MCF 10A (cell line): Measurements from ENCODE around the gene MAFG. TPM values are rescaled to one million over a fixed set of nuclear protein-coding genes. Genes with fewer than 3 reads are reported as not detected.

Experiments
- BruUV-seq: library from RNA; stranded (reverse); fragments of 400-500 nt; replicated peaks from 2 replicates; lab custom pipeline; 2021; lab: Mats Ljungman, UMichigan
- CTCF ChIA-PET: fragments of 300-600 bp; sonication (Branson Sonifier 250); formaldehyde crosslinking; extraction: SDS; loops from one replicate; lab custom pipeline; 2021; ENCODE audit warnings: antibody characterized with exemption, inconsistent platforms; lab: Yijun Ruan, JAX
- POLR2A ChIA-PET: fragments of 300-600, 350-650 bp; sonication (Branson Sonifier 250); formaldehyde crosslinking; extraction: SDS; loops from one replicate; lab custom pipeline; 2020; ENCODE audit warnings: antibody characterized with exemption, inconsistent platforms; lab: Yijun Ruan, JAX
- DNase-seq: peaks from one replicate; pipeline ENCODE4 v3.0.0-alpha.2; 2018; ENCODE audit not compliant: unreplicated experiment
- H3K27ac Mint-ChIP-seq: one replicate; pipeline ENCODE4 v1.8.0; 2022; ENCODE audit warnings: mild to moderate bottlenecking, low read depth, mixed read lengths; ENCODE audit not compliant: unreplicated experiment
- H3K27me3 Mint-ChIP-seq: one replicate; pipeline ENCODE4 v1.8.0; 2022; ENCODE audit warnings: mixed read lengths; ENCODE audit not compliant: insufficient read depth, unreplicated experiment
- H3K36me3 Mint-ChIP-seq: one replicate; pipeline ENCODE4 v1.8.0; 2022; ENCODE audit warnings: mild to moderate bottlenecking, moderate library complexity, mixed read lengths; ENCODE audit not compliant: insufficient read depth, unreplicated experiment
- H3K4me1 Mint-ChIP-seq: one replicate; pipeline ENCODE4 v1.8.0; 2022; ENCODE audit warnings: mixed read lengths; ENCODE audit not compliant: insufficient read depth, unreplicated experiment
- H3K4me3 Mint-ChIP-seq: one replicate; pipeline ENCODE4 v1.8.0; 2022; ENCODE audit warnings: mild to moderate bottlenecking, moderate library complexity, mixed read lengths; ENCODE audit not compliant: unreplicated experiment
- H3K9me3 Mint-ChIP-seq: one replicate; pipeline ENCODE4 v1.8.0; 2022; ENCODE audit warnings: mixed read lengths; ENCODE audit not compliant: unreplicated experiment
- intact Hi-C: fragments of 100-400 bp; cut with micrococcal nuclease; formaldehyde crosslinking; loops from 2 replicates; pipeline ENCODE4 v1.14.1; 2022
- total RNA-seq: library from RNA; stranded (reverse); gene quantifications from 2 replicates; pipeline ENCODE4 v1.2.3, GENCODE V29; 2022
- TF ChIP-seq, protein P1 (sequence below): fragments of 200-600 bp; IDR thresholded peaks from one replicate; pipeline ENCODE4 v1.8.0; 2022; ENCODE audit warnings: antibody characterized with exemption, mild to moderate bottlenecking; ENCODE audit not compliant: unreplicated experiment

MAFG gene
- total RNA-seq, 1 experiment from 2014 or later = 38.1 TPM

DNA sequence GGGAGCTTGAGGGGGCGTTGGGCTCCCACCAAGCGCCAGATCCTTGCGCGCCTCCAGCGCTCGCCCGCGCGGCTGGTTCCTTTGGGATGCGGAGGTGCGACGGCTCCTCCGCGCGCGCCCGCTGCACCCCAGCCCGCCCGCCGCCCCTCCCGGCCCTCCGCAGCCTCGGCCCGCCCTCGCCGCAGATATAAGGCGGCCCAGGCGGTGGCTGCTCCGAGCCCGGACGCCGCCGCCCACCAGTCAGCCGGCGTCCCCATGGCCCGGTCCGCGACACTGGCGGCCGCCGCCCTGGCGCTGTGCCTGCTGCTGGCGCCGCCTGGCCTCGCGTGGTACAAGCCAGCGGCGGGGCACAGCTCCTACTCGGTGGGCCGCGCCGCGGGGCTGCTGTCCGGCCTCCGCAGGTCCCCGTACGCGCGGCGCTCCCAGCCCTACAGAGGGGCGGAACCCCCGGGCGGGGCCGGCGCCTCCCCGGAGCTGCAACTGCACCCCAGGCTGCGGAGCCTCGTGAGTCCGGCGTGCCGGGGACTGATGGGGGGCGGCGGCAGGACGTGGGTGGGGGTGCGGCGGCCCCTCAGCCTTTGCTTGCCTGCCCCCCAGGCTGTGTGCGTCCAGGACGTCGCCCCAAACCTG, 25.4 kb downstream of the MAFG start, which contains the start of gene NPB:
NPB (plus strand) TSS at position 216 of the 630 bp plus-strand sequence; CDS start at position 256, 40 bp downstream.
- Mint-ChIP-seq H3K36me3 (peaks cover 39% of the 10 kb centered on the region), H3K4me1 (peaks cover 16% of the 10 kb centered on the region), H3K27me3 (no peaks in the 10 kb centered on the region), H3K4me3 (no peak within 1 kb of the TSS), H3K27ac (peak within 1 kb of the TSS; percentile 11), H3K9me3 (no peaks in the 10 kb centered on the region)
- POLR2A ChIA-PET = interaction anchor here (0.8 kb wide), 1 partner anchor 390 kb away, joined by 3 read pairs; no protein-coding TSS in a partner anchor
- TF ChIP-seq, protein P1, sequence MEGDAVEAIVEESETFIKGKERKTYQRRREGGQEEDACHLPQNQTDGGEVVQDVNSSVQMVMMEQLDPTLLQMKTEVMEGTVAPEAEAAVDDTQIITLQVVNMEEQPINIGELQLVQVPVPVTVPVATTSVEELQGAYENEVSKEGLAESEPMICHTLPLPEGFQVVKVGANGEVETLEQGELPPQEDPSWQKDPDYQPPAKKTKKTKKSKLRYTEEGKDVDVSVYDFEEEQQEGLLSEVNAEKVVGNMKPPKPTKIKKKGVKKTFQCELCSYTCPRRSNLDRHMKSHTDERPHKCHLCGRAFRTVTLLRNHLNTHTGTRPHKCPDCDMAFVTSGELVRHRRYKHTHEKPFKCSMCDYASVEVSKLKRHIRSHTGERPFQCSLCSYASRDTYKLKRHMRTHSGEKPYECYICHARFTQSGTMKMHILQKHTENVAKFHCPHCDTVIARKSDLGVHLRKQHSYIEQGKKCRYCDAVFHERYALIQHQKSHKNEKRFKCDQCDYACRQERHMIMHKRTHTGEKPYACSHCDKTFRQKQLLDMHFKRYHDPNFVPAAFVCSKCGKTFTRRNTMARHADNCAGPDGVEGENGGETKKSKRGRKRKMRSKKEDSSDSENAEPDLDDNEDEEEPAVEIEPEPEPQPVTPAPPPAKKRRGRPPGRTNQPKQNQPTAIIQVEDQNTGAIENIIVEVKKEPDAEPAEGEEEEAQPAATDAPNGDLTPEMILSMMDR = no peak
- CTCF ChIA-PET = no interaction called here
- DNase-seq = no peak
- no TSS peak for BruUV-seq
- intact Hi-C loops = no loop called here

DNA sequence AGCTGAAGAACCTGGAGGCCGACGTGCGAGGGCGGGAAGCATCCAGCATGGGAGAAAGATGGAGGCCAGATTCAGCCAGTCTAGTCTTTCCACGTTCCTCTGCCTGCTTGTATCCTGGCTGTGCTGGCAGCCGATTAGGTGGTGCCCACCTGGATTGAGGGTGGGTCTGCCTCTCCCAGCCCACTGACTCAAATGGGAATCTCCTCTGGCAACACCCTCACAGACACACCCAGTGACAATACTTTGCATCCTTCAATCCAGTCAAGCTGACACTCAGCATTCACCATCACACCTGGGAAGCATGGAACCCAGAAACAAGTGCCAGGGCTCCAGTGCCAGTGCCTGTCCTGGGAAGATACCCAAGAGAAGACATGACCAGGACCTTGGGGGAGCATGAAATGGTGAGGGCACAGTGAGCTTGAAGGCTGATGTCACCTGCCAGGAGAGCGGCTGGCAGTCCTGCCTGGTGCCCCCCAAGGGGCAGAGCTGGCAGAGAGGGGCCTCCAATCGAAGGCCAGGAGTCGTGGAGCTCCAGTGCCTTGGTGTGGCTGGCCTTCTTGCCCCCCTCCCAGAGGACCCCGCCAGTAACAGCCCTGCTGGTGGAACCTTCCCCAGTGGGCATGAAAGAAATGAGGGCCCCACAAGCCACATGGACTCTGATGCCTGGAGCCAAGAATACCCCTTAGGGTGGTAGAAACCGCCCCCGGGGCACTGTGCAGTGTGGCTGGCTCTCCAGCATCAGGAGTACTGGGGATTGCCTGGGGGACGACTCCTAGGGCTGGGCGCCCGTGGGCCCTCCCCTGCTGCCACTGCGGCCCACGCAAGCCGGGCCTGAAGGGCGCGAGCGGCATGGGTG, 26.1 kb downstream of the MAFG start:
- H3K4me1 Mint-ChIP-seq = peaks cover 16% of the 10 kb centered on the region
- ChIA-PET CTCF (no interaction called here), POLR2A (interaction anchor here (0.8 to 1.3 kb wide), 3 partner anchors 9 to 389 kb away, joined by 3 read pairs; no protein-coding TSS in a partner anchor)
- H3K9me3 Mint-ChIP-seq = no peaks in the 10 kb centered on the region
- peaks cover 41% of the 10 kb centered on the region for H3K36me3 Mint-ChIP-seq
- H3K4me3 Mint-ChIP-seq = no peak overlapping the region
- H3K27ac Mint-ChIP-seq = peak overlapping the region; percentile 11
- DNase-seq = no peak
- intact Hi-C loops = no loop called here
- TF ChIP-seq, protein P1 = no peak
- no peaks in the 10 kb centered on the region for H3K27me3 Mint-ChIP-seq
- BruUV-seq = no TSS peak

DNA sequence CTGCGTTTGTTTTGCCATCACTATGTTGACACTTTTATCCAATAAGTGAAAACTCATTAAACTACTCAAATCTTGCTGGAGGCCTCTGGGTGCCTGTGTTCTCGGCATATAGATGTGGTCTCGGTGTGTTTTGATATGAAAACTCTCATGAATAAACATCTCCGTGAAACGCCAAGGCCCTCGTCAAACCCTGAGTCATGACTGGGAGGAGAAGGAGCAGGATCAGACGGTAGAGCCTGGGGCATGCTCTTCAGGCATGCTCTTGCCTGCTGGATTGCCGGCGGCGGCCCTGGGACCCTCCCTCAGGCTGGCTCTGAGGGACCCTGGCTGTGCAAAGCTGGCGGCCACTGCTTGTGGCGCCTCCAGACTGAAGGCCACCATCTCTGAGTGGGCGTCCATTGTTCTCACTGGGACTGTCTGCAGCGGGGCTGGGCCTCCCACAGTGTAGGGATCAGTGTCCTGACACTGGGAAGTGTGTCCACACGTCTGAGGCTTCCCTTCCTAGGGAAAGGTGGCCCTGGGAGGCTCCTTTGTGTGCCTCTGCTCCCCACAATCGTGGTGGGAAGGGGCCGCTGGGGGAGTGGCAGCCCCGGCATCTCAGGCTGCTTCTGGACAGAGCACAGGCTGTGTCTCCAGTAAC, 27.2 kb downstream of the MAFG start:
- Mint-ChIP-seq H3K9me3 (no peaks in the 10 kb centered on the region), H3K36me3 (peaks cover 51% of the 10 kb centered on the region), H3K27ac (no peak overlapping the region), H3K4me1 (peaks cover 16% of the 10 kb centered on the region), H3K27me3 (no peaks in the 10 kb centered on the region), H3K4me3 (no peak overlapping the region)
- ChIA-PET POLR2A (interaction anchor here (1.0 to 1.3 kb wide), 2 partner anchors 8 to 10 kb away, joined by 3 read pairs; no protein-coding TSS in a partner anchor), CTCF (no interaction called here)
- TF ChIP-seq, protein P1 = no peak
- intact Hi-C loops = no loop called here
- DNase-seq = no peak
- BruUV-seq = no TSS peak
